ENCODE results near the gene CYP11A1. TPM values are rescaled to one million over a fixed set of nuclear protein-coding genes. Genes with fewer than 3 reads are reported as not detected.

CYP11A1 gene
- total RNA-seq, 1 experiment from 2014 or later = not detected

DNA sequence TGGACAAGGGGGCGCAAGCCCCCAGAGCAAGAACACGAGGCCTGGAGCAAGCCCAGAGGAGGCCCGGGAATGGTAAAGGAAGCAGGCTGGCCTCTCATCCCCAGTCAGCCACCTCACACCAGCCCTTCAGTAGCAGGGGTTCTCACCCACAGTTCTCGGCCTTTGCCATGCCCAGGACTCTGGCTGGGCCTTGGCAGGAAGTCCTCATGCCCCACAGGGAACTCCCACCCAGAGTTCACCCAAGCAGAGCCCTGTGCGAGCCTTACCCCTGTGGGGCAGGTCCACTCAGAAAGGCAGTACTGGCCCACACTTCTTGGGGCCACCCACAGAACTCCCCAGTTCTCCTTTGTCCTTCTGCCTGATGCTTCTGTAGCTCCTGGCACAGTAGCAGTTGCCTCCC, 30.3 kb downstream of the CYP11A1 start:
- no peak for DNase-seq
- H3K4me3 ChIP-seq (ENCODE audit: low read length) = no peak overlapping the region
- H3K27me3 ChIP-seq (ENCODE audit: low read length) = no peaks in the 10 kb centered on the region
- H4K20me1 ChIP-seq (ENCODE audit: insufficient read depth, low read depth, low read length) = no peaks in the 10 kb centered on the region
- no peaks in the 10 kb centered on the region for H3K9me2 ChIP-seq (replicated peaks; ENCODE audit: insufficient read depth, low read length)
- H3K9me3 ChIP-seq (ENCODE audit: low read length) = no peaks in the 10 kb centered on the region
- H3K79me2 ChIP-seq (ENCODE audit: low read length) = no peaks in the 10 kb centered on the region
- no peak overlapping the region for H3K9ac ChIP-seq (ENCODE audit: low read length)
- no peak overlapping the region for H2AFZ ChIP-seq (ENCODE audit: low read length)
- no peak overlapping the region for H3K4me2 ChIP-seq (ENCODE audit: low read depth, low read length, poor library complexity, severe bottlenecking)
- no peaks in the 10 kb centered on the region for H3K36me3 ChIP-seq (ENCODE audit: insufficient read depth, low read length)
- H3K27ac ChIP-seq (ENCODE audit: low read length) = no peak overlapping the region
- H3K4me1 ChIP-seq (ENCODE audit: low read length) = no peaks in the 10 kb centered on the region

DNA sequence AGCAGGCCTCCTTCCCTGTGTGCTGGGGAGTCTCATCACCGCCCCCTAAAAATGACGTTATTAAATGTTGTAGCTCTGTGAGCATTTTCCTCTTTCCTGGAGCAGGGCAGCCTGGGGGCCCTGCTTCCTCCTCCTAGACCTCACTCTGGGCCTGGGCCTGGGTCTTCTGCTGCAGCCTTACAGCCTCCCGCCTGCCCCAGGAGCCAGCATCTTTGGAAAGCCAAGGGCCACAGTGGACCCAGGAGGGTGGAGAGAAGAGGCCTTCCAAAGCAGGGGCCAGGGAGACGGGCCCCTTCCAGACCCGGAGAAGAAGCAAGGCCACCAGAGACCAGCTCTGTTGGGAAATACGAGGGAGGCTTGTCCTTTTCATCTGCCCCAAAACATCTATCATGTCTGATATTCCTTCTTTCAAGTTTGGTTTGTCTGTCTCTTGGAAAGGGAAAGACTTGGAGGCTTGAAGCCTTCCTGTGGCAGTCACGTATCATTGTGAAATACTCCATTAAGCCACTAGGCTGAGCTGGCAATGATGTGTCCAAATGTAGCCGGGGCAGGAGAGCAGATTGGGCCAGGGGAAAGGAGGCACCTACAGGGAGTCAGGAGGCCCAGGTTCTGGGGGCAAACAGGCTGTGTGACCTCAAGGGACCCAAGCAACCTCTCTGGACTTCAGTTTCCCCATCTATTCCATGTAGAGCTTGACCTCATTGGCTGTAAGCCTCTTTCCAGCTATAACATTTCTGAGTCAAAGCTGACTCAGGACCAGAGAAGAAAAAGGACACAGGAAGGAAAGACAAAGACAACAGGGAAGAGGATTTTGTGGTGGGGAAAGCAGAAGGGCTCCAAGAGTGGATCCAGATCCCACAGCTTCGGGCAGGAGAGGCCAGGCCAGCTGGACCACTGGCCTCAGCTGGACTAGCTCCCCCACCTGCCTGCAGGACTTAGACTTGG, 31.1 kb downstream of the CYP11A1 start:
- Histone ChIP-seq H3K4me2 (ENCODE audit: low read depth, low read length, poor library complexity, severe bottlenecking) (no peak overlapping the region), H3K27ac (ENCODE audit: low read length) (no peak overlapping the region), H4K20me1 (ENCODE audit: insufficient read depth, low read depth, low read length) (no peaks in the 10 kb centered on the region), H2AFZ (ENCODE audit: low read length) (no peak overlapping the region), H3K4me3 (ENCODE audit: low read length) (no peak overlapping the region), H3K79me2 (ENCODE audit: low read length) (no peaks in the 10 kb centered on the region), H3K27me3 (ENCODE audit: low read length) (no peaks in the 10 kb centered on the region), H3K9me2 (replicated peaks; ENCODE audit: insufficient read depth, low read length) (no peaks in the 10 kb centered on the region), H3K4me1 (ENCODE audit: low read length) (no peaks in the 10 kb centered on the region), H3K9ac (ENCODE audit: low read length) (no peak overlapping the region), H3K36me3 (ENCODE audit: insufficient read depth, low read length) (no peaks in the 10 kb centered on the region), H3K9me3 (ENCODE audit: low read length) (no peaks in the 10 kb centered on the region)
- DNase-seq = no peak

DNA sequence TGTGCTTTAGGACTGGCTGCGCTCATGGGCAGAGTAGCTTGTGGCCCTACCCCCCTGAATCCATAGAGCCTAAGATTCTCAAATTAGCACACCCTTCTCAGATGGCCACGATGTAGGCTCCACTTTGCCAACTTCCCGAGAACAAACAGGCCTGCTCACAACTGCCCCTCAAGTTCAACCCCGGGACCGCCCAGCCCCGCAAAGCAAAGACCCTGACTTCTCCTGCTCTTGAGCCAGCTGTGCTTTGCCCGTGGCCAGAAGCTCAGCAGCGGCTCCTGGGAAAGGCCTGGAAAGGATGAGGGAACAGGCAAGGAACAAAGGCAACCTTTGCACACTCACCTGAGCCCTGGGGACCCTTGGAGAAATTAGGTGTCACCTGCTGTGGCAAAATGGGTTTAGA, 32.0 kb downstream of the CYP11A1 start:
- H3K27ac ChIP-seq (ENCODE audit: low read length) = no peak overlapping the region
- H3K79me2 ChIP-seq (ENCODE audit: low read length) = no peaks in the 10 kb centered on the region
- no peak overlapping the region for H3K9ac ChIP-seq (ENCODE audit: low read length)
- H2AFZ ChIP-seq (ENCODE audit: low read length) = no peak overlapping the region
- H3K4me2 ChIP-seq (ENCODE audit: low read depth, low read length, poor library complexity, severe bottlenecking) = no peak overlapping the region
- no peak overlapping the region for H3K4me3 ChIP-seq (ENCODE audit: low read length)
- no peak for DNase-seq
- no peaks in the 10 kb centered on the region for H3K9me3 ChIP-seq (ENCODE audit: low read length)
- H3K9me2 ChIP-seq (replicated peaks; ENCODE audit: insufficient read depth, low read length) = no peaks in the 10 kb centered on the region
- no peaks in the 10 kb centered on the region for H4K20me1 ChIP-seq (ENCODE audit: insufficient read depth, low read depth, low read length)
- no peaks in the 10 kb centered on the region for H3K27me3 ChIP-seq (ENCODE audit: low read length)
- no peaks in the 10 kb centered on the region for H3K4me1 ChIP-seq (ENCODE audit: low read length)
- no peaks in the 10 kb centered on the region for H3K36me3 ChIP-seq (ENCODE audit: insufficient read depth, low read length)

DNA sequence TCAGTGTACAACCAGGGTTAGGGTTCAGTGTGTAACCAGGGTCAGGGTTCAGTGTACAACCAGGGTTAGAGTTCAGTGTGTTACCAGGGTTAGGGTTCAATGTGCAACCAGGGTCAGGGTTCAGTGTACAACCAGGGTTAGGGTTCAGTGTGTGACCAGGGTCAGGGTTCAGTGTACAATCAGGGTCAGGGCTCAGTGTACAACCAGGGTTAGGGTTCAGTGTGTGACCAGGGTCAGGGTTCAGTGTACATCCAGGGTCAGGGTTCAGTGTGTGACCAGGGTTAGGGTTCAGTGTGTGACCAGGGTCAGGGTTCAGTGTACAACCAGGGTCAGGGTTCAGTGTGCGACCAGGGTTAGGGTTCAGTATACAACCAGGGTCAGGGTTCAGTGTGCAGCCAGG, 33.3 kb downstream of the CYP11A1 start:
- H3K9ac ChIP-seq (ENCODE audit: low read length) = no peak overlapping the region
- H3K4me2 ChIP-seq (ENCODE audit: low read depth, low read length, poor library complexity, severe bottlenecking) = no peak overlapping the region
- H3K79me2 ChIP-seq (ENCODE audit: low read length) = no peaks in the 10 kb centered on the region
- no peaks in the 10 kb centered on the region for H4K20me1 ChIP-seq (ENCODE audit: insufficient read depth, low read depth, low read length)
- no peaks in the 10 kb centered on the region for H3K27me3 ChIP-seq (ENCODE audit: low read length)
- no peak overlapping the region for H2AFZ ChIP-seq (ENCODE audit: low read length)
- H3K4me3 ChIP-seq (ENCODE audit: low read length) = no peak overlapping the region
- no peaks in the 10 kb centered on the region for H3K36me3 ChIP-seq (ENCODE audit: insufficient read depth, low read length)
- peaks cover 4% of the 10 kb centered on the region for H3K4me1 ChIP-seq (ENCODE audit: low read length)
- no peak overlapping the region for H3K27ac ChIP-seq (ENCODE audit: low read length)
- DNase-seq = no peak
- no peaks in the 10 kb centered on the region for H3K9me3 ChIP-seq (ENCODE audit: low read length)
- no peaks in the 10 kb centered on the region for H3K9me2 ChIP-seq (replicated peaks; ENCODE audit: insufficient read depth, low read length)

DNA sequence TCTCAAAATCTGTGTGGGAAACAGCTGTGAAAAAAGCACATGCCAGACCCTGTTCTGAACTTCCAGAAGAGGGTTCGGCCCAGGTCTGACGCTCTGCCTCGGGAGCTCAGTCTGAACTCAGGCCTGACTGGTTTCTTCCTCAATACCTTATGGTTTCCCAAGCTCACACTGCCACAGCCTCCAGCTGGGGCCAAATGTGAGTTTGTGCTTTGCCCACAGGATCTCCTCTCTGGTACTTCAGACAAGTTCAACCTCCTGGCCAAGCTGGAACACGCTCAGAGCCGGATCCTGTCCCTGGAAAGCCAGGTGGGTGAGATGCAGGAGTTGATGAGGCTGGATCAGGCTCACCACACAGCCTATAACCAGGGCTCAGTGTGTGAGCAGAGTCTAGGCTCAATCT, 33.8 kb downstream of the CYP11A1 start:
- Histone ChIP-seq H3K4me2 (ENCODE audit: low read depth, low read length, poor library complexity, severe bottlenecking) (no peak overlapping the region), H2AFZ (ENCODE audit: low read length) (no peak overlapping the region), H3K9me2 (replicated peaks; ENCODE audit: insufficient read depth, low read length) (no peaks in the 10 kb centered on the region), H3K4me1 (ENCODE audit: low read length) (peaks cover 9% of the 10 kb centered on the region), H3K36me3 (ENCODE audit: insufficient read depth, low read length) (no peaks in the 10 kb centered on the region), H3K27ac (ENCODE audit: low read length) (no peak overlapping the region), H3K79me2 (ENCODE audit: low read length) (no peaks in the 10 kb centered on the region), H3K9ac (ENCODE audit: low read length) (no peak overlapping the region), H4K20me1 (ENCODE audit: insufficient read depth, low read depth, low read length) (no peaks in the 10 kb centered on the region), H3K4me3 (ENCODE audit: low read length) (no peak overlapping the region), H3K27me3 (ENCODE audit: low read length) (no peaks in the 10 kb centered on the region), H3K9me3 (ENCODE audit: low read length) (no peaks in the 10 kb centered on the region)
- DNase-seq = no peak

DNA sequence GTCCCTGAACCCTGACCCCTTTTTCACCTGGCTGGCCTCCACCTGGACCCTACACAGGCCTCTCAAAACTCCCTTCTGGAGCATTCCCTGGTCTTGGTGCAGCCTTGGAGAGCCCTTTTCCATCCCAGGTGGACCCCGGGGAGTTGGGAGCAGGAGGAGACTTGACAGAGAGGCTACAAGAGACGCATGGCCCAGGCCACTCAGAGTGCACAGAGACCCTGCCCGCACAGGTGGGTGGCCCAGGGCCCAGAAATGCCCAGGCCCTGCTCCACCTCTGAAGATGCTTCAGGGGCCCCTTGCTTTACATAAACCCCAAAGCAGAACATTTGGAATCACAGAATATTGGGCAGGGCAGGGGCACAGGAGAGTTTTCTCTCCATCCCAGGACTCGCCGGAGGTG, 34.4 kb downstream of the CYP11A1 start:
- Histone ChIP-seq H3K4me3 (ENCODE audit: low read length) (no peak overlapping the region), H3K4me2 (ENCODE audit: low read depth, low read length, poor library complexity, severe bottlenecking) (no peak overlapping the region), H4K20me1 (ENCODE audit: insufficient read depth, low read depth, low read length) (no peaks in the 10 kb centered on the region), H3K4me1 (ENCODE audit: low read length) (peaks cover 12% of the 10 kb centered on the region), H3K9me3 (ENCODE audit: low read length) (no peaks in the 10 kb centered on the region), H3K9ac (ENCODE audit: low read length) (no peak overlapping the region), H3K27ac (ENCODE audit: low read length) (no peak overlapping the region), H3K79me2 (ENCODE audit: low read length) (no peaks in the 10 kb centered on the region), H3K9me2 (replicated peaks; ENCODE audit: insufficient read depth, low read length) (no peaks in the 10 kb centered on the region), H3K27me3 (ENCODE audit: low read length) (no peaks in the 10 kb centered on the region), H3K36me3 (ENCODE audit: insufficient read depth, low read length) (no peaks in the 10 kb centered on the region), H2AFZ (ENCODE audit: low read length) (no peak overlapping the region)
- no peak for DNase-seq

DNA sequence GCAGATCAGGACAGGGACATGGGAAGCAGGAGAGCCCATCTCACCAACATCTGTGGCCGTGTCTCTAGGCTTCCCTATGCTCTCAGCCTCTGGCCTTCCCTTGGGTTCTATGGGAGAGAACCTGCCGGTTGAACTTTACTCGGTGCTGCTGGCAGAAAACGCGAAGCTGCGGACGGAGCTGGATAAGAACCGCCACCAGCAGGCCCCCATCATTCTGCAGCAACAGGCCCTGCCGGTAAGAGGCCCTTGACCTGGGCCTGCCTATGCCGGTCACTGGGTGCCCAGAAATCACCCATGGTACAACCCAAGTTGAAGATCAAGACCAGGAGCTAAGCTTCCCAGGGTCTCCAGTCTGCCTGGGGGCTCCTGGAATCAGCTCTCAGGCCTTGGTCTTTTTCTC, 34.8 kb downstream of the CYP11A1 start:
- Histone ChIP-seq H3K27ac (ENCODE audit: low read length) (no peak overlapping the region), H3K4me2 (ENCODE audit: low read depth, low read length, poor library complexity, severe bottlenecking) (no peak overlapping the region), H4K20me1 (ENCODE audit: insufficient read depth, low read depth, low read length) (no peaks in the 10 kb centered on the region), H3K36me3 (ENCODE audit: insufficient read depth, low read length) (no peaks in the 10 kb centered on the region), H2AFZ (ENCODE audit: low read length) (no peak overlapping the region), H3K4me3 (ENCODE audit: low read length) (no peak overlapping the region), H3K79me2 (ENCODE audit: low read length) (no peaks in the 10 kb centered on the region), H3K9ac (ENCODE audit: low read length) (no peak overlapping the region), H3K9me3 (ENCODE audit: low read length) (no peaks in the 10 kb centered on the region), H3K27me3 (ENCODE audit: low read length) (no peaks in the 10 kb centered on the region), H3K9me2 (replicated peaks; ENCODE audit: insufficient read depth, low read length) (no peaks in the 10 kb centered on the region), H3K4me1 (ENCODE audit: low read length) (peaks cover 12% of the 10 kb centered on the region)
- DNase-seq = no peak

DNA sequence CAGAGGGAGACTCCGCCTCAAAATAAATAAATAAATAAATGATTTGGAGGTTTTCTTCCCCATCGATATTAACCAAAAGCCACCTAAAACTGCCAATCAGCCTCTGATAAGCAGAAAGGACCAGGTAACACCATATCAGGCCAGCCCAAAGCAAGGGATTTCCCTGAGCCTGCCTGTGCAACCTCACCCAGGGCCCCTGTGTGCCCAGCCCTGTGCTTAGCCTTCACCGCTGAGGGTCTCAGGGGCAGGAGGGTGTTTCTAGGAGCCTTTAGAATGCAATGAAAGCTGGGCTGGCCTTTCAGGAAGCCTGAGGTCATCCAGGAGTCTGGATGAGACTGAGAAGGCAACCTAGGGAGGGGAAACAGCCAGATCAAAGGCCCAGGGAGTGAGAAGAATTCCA, 35.4 kb downstream of the CYP11A1 start:
- no peak for DNase-seq
- Histone ChIP-seq H3K36me3 (ENCODE audit: insufficient read depth, low read length) (no peaks in the 10 kb centered on the region), H3K9me2 (replicated peaks; ENCODE audit: insufficient read depth, low read length) (no peaks in the 10 kb centered on the region), H3K9ac (ENCODE audit: low read length) (no peak overlapping the region), H3K9me3 (ENCODE audit: low read length) (no peaks in the 10 kb centered on the region), H2AFZ (ENCODE audit: low read length) (no peak overlapping the region), H3K4me3 (ENCODE audit: low read length) (no peak overlapping the region), H4K20me1 (ENCODE audit: insufficient read depth, low read depth, low read length) (no peaks in the 10 kb centered on the region), H3K27me3 (ENCODE audit: low read length) (no peaks in the 10 kb centered on the region), H3K79me2 (ENCODE audit: low read length) (no peaks in the 10 kb centered on the region), H3K4me1 (ENCODE audit: low read length) (peaks cover 12% of the 10 kb centered on the region), H3K4me2 (ENCODE audit: low read depth, low read length, poor library complexity, severe bottlenecking) (no peak overlapping the region), H3K27ac (ENCODE audit: low read length) (no peak overlapping the region)

All from Karpas-422 (cell line).